Measurements from ENCODE around the gene ASB3.
"Not testable (repeated sequence)": the region's sequence is repeated elsewhere in the genome, so short reads cannot be mapped to it uniquely, and the experiment has no call there.

The ASB3 gene

DNA sequence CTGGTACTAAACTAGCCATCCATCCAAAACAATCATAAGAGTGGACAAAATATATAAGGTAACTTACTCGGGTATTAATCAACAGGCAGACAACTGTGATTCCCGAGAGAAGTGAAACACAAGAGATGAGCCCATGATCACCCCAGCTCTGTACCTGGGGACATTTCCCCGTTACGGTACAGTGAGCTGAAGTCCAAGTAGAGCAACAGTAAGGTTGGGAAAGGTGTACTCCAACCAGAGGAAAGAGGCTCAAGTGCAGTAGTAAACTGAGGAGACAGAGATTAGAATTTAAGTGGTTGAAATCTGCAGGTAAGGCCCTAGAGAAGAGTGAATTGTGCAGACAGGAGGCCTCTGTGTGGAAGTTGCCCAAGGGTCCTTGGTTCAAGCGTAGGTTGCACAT lies 49.7 kb downstream of the ASB3 start:
- no peaks in the 10 kb centered on the region for H3K9me3 Mint-ChIP-seq
- H3K4me1 Mint-ChIP-seq: no peaks in the 10 kb centered on the region
- DNase-seq: no peak
- H3K36me3 Mint-ChIP-seq: peaks cover 21% of the 10 kb centered on the region
- CTCF ChIA-PET: no interaction called here
- no peak overlapping the region for H3K4me3 Mint-ChIP-seq
- no peaks in the 10 kb centered on the region for H3K27me3 Mint-ChIP-seq
- H3K27ac Mint-ChIP-seq: no peak overlapping the region

DNA sequence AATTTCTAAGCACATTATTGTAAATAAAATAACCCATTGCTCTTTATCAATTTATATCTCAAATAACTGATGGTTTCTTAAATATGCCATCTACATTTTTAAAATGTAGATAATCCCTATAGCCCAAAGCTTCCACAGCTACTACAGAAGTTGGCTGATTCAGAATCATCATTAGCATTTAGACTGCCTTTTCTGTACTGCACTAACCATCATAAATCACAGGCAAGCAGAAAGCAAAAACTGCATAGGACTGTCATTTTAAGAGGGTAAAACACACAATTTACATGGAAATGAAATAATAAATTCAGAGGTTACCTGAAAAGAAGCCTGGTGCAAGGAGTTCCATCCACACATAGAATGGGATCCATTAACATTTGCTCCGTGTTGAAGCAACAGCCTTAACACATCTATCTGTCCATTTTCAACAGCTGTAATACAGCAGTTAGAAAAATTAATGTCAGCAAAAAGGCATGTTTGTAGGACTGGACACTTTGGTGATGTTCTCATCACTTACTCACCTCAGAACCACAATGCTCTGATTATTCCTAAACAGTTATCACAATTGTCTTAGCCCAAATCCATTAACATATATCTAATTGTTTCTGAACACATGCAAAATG lies 57.5 kb downstream of the ASB3 start:
- no peaks in the 10 kb centered on the region for H3K4me1 Mint-ChIP-seq
- H3K27me3 Mint-ChIP-seq: no peaks in the 10 kb centered on the region
- no peak overlapping the region for H3K4me3 Mint-ChIP-seq
- CTCF ChIA-PET: interaction anchor here (0.5 kb wide), 1 partner anchor 1089 kb away, joined by 3 read pairs; no protein-coding TSS in a partner anchor
- no peaks in the 10 kb centered on the region for H3K9me3 Mint-ChIP-seq
- DNase-seq: no peak
- peaks cover 22% of the 10 kb centered on the region for H3K36me3 Mint-ChIP-seq
- no peak overlapping the region for H3K27ac Mint-ChIP-seq

DNA sequence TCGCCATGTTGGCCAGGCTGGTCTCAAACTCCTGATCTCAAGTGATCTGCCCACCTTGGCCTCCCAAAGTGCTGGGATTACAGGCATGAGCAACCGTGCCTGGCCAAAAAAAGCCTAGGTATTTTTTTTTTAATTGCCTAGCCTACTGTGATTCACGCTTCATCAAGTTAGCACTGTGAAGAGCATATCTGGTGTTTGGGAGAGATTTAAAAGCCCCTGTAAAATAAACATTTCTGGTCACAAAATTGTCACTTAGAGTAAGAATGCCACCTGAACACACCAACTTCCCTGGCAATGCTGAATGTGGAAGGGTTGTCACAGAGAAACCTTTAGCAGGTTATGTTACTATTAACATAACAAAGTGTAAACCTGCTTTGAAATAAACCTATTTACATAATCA lies 58.8 kb downstream of the ASB3 start:
- H3K9me3 Mint-ChIP-seq: no peaks in the 10 kb centered on the region
- peaks cover 20% of the 10 kb centered on the region for H3K36me3 Mint-ChIP-seq
- H3K4me1 Mint-ChIP-seq: no peaks in the 10 kb centered on the region
- no peak overlapping the region for H3K4me3 Mint-ChIP-seq
- H3K27me3 Mint-ChIP-seq: no peaks in the 10 kb centered on the region
- CTCF ChIA-PET: no interaction called here
- no peak for DNase-seq
- H3K27ac Mint-ChIP-seq: no peak overlapping the region

DNA sequence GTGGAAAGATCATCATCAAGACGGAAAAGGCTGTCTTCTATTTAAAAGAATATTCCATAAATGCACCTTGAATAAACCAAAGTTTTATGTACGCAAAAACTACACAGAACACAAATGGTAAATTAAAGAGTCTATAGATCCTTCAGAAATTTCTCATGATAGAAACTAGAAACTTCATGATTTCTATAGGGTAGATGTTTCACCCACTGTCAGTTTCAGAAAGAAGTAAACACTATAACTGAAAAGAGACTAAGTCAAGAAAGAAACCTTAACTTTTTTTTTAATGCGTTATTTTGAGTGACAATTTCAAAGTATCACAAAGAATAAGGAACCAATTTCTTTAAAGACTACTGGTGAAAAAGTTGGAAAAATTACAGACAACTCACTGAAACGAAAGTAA lies 61.1 kb downstream of the ASB3 start:
- no peaks in the 10 kb centered on the region for H3K4me1 Mint-ChIP-seq
- no peak overlapping the region for H3K27ac Mint-ChIP-seq
- no peak overlapping the region for H3K4me3 Mint-ChIP-seq
- peaks cover 23% of the 10 kb centered on the region for H3K36me3 Mint-ChIP-seq
- no peaks in the 10 kb centered on the region for H3K9me3 Mint-ChIP-seq
- CTCF ChIA-PET: no interaction called here
- no peak for DNase-seq
- H3K27me3 Mint-ChIP-seq: no peaks in the 10 kb centered on the region

GRCh38 chr2:53724536-53724935 lies 62.2 kb downstream of the ASB3 start:
- Mint-ChIP-seq H3K9me3 (no peaks in the 10 kb centered on the region), H3K27ac (no peak overlapping the region), H3K36me3 (peaks cover 23% of the 10 kb centered on the region), H3K4me3 (no peak overlapping the region), H3K27me3 (no peaks in the 10 kb centered on the region), H3K4me1 (no peaks in the 10 kb centered on the region)
- DNase-seq: no peak
- CTCF ChIA-PET: no interaction called here

DNA sequence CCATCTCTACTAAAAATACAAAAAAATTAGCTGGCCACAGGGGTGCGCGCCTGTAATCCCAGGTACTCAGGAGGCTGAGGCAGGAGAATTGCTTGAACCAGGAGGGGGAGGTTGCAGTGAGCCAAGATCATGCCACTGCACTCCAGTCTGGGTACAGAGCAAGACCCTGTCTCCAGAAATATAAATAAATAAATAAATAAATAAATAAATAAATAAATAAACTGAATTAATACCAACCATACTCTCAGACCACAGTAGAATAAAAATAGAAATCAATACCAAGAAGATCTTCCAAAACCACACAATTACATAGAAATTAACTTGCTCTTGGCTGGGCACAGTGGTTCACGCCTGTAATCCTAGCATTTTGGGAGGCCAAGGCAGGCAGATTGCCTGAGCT lies 65.8 kb downstream of the ASB3 start:
- H3K27me3 Mint-ChIP-seq, DNase-seq, H3K27ac Mint-ChIP-seq, H3K9me3 Mint-ChIP-seq, H3K4me1 Mint-ChIP-seq, H3K4me3 Mint-ChIP-seq, CTCF ChIA-PET: not testable (repeated sequence)
- peaks cover 16% of the 10 kb centered on the region for H3K36me3 Mint-ChIP-seq

DNA sequence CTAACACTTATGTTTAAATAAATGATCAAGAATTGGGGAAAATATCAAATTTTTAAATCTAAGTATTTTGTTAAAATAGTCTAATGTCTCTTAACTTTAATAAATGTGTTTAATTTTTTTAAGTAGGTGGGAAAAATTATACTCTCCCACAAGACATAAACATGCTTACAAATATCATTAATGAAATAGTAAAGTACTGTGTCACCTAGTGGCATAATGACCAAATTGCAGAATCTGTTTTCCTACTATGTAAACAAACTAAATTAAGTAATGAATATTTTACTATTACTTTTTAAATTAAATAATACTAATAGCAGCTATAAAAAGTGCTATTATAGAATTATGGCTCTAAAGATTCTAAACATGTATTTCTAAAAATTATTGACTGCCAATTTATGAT lies 71.2 kb downstream of the ASB3 start:
- no peaks in the 10 kb centered on the region for H3K9me3 Mint-ChIP-seq
- H3K27ac Mint-ChIP-seq: no peak overlapping the region
- no peak overlapping the region for H3K4me3 Mint-ChIP-seq
- DNase-seq: no peak
- CTCF ChIA-PET: interaction anchor here (0.7 kb wide), 1 partner anchor 853 kb away, joined by 3 read pairs; no protein-coding TSS in a partner anchor
- peaks cover 20% of the 10 kb centered on the region for H3K36me3 Mint-ChIP-seq
- H3K27me3 Mint-ChIP-seq: no peaks in the 10 kb centered on the region
- no peaks in the 10 kb centered on the region for H3K4me1 Mint-ChIP-seq

GRCh38 chr2:53711271-53711780 lies 75.4 kb downstream of the ASB3 start:
- no peak overlapping the region for H3K27ac Mint-ChIP-seq
- H3K27me3 Mint-ChIP-seq: no peaks in the 10 kb centered on the region
- peaks cover 20% of the 10 kb centered on the region for H3K9me3 Mint-ChIP-seq
- no peak overlapping the region for H3K4me3 Mint-ChIP-seq
- CTCF ChIA-PET: no interaction called here
- peaks cover 56% of the 10 kb centered on the region for H3K36me3 Mint-ChIP-seq
- no peak for DNase-seq
- H3K4me1 Mint-ChIP-seq: no peaks in the 10 kb centered on the region

DNA sequence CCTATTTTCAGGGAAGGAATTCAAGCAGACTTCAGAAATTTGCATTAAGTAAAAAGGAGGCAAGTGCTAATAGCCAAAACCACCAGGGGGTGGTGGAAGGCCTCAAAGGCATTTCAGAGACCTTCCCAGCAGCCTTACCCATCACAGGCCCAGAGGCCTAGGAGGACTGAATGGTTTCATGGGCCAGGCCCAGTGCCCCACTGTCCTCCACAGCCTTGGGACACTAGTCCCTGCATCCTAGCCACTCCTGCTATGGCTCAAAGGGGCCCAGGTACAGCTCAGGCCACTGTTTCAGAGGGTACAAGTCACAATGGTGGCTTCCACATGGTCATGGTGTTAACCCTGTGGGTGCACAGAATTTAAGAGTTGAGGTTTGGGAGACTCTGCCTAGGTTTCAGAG lies 77.8 kb downstream of the ASB3 start:
- no peak overlapping the region for H3K4me3 Mint-ChIP-seq
- no peak for DNase-seq
- no peak overlapping the region for H3K27ac Mint-ChIP-seq
- peaks cover 55% of the 10 kb centered on the region for H3K36me3 Mint-ChIP-seq
- no peaks in the 10 kb centered on the region for H3K4me1 Mint-ChIP-seq
- CTCF ChIA-PET: no interaction called here
- H3K9me3 Mint-ChIP-seq: peaks cover 20% of the 10 kb centered on the region
- no peaks in the 10 kb centered on the region for H3K27me3 Mint-ChIP-seq

- H3K4me3 Mint-ChIP-seq: no peak overlapping the region
- peaks cover 31% of the 10 kb centered on the region for H3K36me3 Mint-ChIP-seq
- H3K27ac Mint-ChIP-seq: no peak overlapping the region
- H3K4me1 Mint-ChIP-seq: no peaks in the 10 kb centered on the region
- DNase-seq: no peak
- H3K27me3 Mint-ChIP-seq: no peaks in the 10 kb centered on the region
- CTCF ChIA-PET: no interaction called here
- H3K9me3 Mint-ChIP-seq: peaks cover 3% of the 10 kb centered on the region
Observed at GRCh38 chr2:53701221-53701620, 85.5 kb downstream of the ASB3 start.

DNA sequence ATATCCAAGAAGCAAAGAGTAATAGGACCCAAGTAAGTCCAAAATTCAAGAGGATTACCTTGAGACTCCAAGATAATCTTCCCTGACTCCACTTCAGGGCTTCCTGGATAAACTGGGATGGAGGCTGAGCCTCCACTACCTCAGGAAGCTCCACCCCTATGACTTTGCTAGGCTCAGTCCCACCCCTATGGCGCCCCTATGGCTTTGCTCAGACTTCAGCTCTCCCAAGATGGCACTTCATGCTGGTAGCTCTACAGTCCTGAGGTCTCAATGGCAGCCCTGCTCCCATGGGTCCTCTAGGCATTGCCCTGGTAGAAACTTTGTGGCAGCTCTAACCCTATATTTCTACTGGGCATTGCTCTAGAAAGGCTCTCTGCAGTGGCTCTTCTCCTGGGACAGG lies 89.1 kb downstream of the ASB3 start:
- H3K36me3 Mint-ChIP-seq: peaks cover 31% of the 10 kb centered on the region
- peaks cover 3% of the 10 kb centered on the region for H3K9me3 Mint-ChIP-seq
- H3K4me1 Mint-ChIP-seq: no peaks in the 10 kb centered on the region
- H3K4me3 Mint-ChIP-seq: no peak overlapping the region
- H3K27ac Mint-ChIP-seq: no peak overlapping the region
- no peak for DNase-seq
- no peaks in the 10 kb centered on the region for H3K27me3 Mint-ChIP-seq
- CTCF ChIA-PET: no interaction called here

DNA sequence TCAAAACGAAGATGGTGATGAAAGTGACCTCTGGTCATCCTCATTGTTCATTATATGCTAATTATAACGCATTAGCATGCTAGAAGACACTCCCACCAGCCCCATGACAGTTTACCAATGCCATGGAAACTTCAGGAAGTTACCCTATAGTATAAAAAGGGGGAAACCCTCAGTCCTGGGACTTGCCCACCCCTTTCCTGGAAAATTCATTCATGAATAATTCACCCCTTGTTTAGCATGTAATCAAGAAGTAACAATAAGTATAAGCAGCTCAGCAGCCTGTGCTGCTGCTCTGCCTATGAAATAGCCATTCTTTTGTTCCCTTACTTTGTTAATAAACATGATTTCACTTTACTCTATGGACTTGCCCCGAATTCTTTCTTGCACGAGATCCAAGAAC lies 89.7 kb downstream of the ASB3 start:
- H3K27ac Mint-ChIP-seq: no peak overlapping the region
- CTCF ChIA-PET: no interaction called here
- peaks cover 32% of the 10 kb centered on the region for H3K36me3 Mint-ChIP-seq
- H3K4me3 Mint-ChIP-seq: no peak overlapping the region
- H3K4me1 Mint-ChIP-seq: no peaks in the 10 kb centered on the region
- H3K9me3 Mint-ChIP-seq: peaks cover 3% of the 10 kb centered on the region
- no peak for DNase-seq
- no peaks in the 10 kb centered on the region for H3K27me3 Mint-ChIP-seq

- Mint-ChIP-seq H3K4me1 (peaks cover 3% of the 10 kb centered on the region), H3K36me3 (peaks cover 32% of the 10 kb centered on the region), H3K9me3 (peaks cover 3% of the 10 kb centered on the region), H3K4me3 (no peak overlapping the region), H3K27me3 (no peaks in the 10 kb centered on the region), H3K27ac (no peak overlapping the region)
- CTCF ChIA-PET: no interaction called here
- DNase-seq: no peak
Observed at GRCh38 chr2:53695575-53695974, 91.2 kb downstream of the ASB3 start.

DNA sequence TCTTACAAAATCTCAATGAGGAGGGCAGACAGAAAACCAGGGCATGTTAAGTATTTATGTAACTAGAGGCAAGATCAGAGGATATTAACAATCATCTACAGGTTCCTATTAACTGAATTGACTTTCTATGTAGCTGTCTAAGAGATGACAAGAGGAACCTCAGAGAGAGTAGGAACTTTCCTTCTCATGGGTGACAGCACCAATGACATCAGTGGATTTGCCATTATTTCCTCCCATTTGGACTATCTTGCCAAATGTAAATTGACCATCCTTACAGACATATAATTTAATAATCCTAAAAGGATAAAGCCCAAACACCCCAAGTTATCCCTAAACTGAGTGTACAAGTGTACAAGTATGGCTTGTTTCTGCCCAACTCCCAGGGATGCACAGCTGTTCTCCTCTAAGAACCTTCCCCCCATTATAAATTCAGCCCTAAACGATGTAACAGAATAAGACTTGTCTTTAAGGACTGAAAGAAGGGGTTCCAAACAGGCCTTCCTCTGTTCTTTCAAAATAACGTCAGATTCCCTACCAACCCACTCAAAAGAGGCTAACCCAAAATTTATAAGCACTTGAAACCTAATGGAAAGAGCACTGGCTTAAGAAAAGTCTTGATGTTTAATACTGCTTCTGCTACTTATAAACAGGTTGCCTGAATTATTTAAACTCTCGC lies 92.5 kb downstream of the ASB3 start:
- peaks cover 3% of the 10 kb centered on the region for H3K4me1 Mint-ChIP-seq
- peaks cover 2% of the 10 kb centered on the region for H3K9me3 Mint-ChIP-seq
- peaks cover 24% of the 10 kb centered on the region for H3K36me3 Mint-ChIP-seq
- DNase-seq: no peak
- no peak overlapping the region for H3K27ac Mint-ChIP-seq
- H3K27me3 Mint-ChIP-seq: no peaks in the 10 kb centered on the region
- no peak overlapping the region for H3K4me3 Mint-ChIP-seq
- CTCF ChIA-PET: no interaction called here

DNA sequence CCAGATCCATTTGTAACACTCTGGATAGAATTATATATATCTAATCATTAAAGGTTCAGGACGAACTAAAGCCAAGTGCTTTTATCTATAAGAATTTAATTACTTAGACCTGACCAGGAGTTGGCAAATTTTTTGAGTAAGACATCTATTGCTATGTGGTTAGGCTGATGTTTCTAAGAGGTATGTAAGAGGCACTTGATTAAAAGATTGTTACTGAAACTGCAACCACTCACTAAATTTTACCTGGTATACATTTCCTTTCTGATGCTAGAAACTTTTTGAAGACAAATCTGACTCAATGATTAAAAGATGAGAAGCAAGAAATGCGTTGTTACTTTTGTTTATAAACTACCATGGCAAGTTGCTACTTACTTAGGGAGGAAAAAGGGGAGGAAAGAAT lies 95.9 kb downstream of the ASB3 start:
- DNase-seq: no peak
- no peaks in the 10 kb centered on the region for H3K27me3 Mint-ChIP-seq
- CTCF ChIA-PET: no interaction called here
- no peaks in the 10 kb centered on the region for H3K9me3 Mint-ChIP-seq
- H3K4me3 Mint-ChIP-seq: no peak overlapping the region
- H3K27ac Mint-ChIP-seq: no peak overlapping the region
- peaks cover 3% of the 10 kb centered on the region for H3K4me1 Mint-ChIP-seq
- H3K36me3 Mint-ChIP-seq: peaks cover 14% of the 10 kb centered on the region
